ENCODE results near the gene ADGRF5.

DNA sequence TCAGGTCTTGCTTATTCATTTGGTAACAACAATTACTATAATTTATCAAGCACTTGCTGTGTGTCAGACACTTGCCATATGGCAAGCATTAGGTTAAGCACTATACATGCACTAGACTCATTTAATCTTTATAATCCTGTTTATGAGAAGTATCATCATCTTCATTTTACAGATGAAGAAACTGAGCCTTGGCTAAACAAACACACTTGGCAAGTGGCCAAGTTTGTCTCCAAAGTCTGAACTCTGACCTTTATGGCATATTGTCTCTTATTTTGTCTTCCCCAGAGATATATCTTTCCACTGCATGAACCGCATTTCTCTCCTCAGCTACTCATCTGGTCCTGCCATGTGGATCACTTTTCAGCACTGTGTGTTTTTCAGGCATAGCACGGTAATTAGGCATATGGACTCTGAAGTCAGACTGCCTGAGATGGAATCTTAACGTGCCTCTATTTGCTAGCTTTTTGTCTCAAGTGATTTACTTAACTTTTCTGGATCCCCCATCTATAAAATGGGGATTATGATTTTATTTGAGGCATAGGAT, 4.7 kb downstream of the ADGRF5 start:
- TF ChIP-seq EZH2 (IDR thresholded peaks at IDR 0.05; ENCODE audit: low read depth, unreplicated experiment) (no peak), STAT1 (IDR thresholded peaks at IDR 0.05; ENCODE audit: unreplicated experiment) (no peak), EZH2phosphoT487 (IDR thresholded peaks at IDR 0.05; ENCODE audit: unreplicated experiment) (no peak), JUNB (IDR thresholded peaks at IDR 0.05; ENCODE audit: unreplicated experiment) (no peak), POLR2AphosphoS5 (IDR thresholded peaks at IDR 0.05; ENCODE audit: low read depth) (no peak), ZNF114 (CRISPR knock-in tag; IDR thresholded peaks at IDR 0.05) (no peak), NANOG (IDR thresholded peaks at IDR 0.05; ENCODE audit: borderline replicate concordance) (no peak)
- TF ChIP-seq, protein P1, sequence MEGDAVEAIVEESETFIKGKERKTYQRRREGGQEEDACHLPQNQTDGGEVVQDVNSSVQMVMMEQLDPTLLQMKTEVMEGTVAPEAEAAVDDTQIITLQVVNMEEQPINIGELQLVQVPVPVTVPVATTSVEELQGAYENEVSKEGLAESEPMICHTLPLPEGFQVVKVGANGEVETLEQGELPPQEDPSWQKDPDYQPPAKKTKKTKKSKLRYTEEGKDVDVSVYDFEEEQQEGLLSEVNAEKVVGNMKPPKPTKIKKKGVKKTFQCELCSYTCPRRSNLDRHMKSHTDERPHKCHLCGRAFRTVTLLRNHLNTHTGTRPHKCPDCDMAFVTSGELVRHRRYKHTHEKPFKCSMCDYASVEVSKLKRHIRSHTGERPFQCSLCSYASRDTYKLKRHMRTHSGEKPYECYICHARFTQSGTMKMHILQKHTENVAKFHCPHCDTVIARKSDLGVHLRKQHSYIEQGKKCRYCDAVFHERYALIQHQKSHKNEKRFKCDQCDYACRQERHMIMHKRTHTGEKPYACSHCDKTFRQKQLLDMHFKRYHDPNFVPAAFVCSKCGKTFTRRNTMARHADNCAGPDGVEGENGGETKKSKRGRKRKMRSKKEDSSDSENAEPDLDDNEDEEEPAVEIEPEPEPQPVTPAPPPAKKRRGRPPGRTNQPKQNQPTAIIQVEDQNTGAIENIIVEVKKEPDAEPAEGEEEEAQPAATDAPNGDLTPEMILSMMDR (conservative IDR thresholded peaks at IDR 0.05; ENCODE audit: low read depth in 2 of 2): no peak
- TF ChIP-seq, protein P2, sequence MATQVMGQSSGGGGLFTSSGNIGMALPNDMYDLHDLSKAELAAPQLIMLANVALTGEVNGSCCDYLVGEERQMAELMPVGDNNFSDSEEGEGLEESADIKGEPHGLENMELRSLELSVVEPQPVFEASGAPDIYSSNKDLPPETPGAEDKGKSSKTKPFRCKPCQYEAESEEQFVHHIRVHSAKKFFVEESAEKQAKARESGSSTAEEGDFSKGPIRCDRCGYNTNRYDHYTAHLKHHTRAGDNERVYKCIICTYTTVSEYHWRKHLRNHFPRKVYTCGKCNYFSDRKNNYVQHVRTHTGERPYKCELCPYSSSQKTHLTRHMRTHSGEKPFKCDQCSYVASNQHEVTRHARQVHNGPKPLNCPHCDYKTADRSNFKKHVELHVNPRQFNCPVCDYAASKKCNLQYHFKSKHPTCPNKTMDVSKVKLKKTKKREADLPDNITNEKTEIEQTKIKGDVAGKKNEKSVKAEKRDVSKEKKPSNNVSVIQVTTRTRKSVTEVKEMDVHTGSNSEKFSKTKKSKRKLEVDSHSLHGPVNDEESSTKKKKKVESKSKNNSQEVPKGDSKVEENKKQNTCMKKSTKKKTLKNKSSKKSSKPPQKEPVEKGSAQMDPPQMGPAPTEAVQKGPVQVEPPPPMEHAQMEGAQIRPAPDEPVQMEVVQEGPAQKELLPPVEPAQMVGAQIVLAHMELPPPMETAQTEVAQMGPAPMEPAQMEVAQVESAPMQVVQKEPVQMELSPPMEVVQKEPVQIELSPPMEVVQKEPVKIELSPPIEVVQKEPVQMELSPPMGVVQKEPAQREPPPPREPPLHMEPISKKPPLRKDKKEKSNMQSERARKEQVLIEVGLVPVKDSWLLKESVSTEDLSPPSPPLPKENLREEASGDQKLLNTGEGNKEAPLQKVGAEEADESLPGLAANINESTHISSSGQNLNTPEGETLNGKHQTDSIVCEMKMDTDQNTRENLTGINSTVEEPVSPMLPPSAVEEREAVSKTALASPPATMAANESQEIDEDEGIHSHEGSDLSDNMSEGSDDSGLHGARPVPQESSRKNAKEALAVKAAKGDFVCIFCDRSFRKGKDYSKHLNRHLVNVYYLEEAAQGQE (IDR thresholded peaks at IDR 0.05; ENCODE audit: unreplicated experiment): no peak
- TF ChIP-seq, protein P3, sequence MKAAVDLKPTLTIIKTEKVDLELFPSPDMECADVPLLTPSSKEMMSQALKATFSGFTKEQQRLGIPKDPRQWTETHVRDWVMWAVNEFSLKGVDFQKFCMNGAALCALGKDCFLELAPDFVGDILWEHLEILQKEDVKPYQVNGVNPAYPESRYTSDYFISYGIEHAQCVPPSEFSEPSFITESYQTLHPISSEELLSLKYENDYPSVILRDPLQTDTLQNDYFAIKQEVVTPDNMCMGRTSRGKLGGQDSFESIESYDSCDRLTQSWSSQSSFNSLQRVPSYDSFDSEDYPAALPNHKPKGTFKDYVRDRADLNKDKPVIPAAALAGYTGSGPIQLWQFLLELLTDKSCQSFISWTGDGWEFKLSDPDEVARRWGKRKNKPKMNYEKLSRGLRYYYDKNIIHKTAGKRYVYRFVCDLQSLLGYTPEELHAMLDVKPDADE (IDR thresholded peaks at IDR 0.05): no peak

Data from GM23338 (cell line).